C4-2B (cell line): ENCODE results near the gene NAV1.
"Not testable (repeated sequence)": the region's sequence is repeated elsewhere in the genome, so short reads cannot be mapped to it uniquely, and the experiment has no call there.

ENCODE experiments used
- H3K27ac ChIP-seq: fragments of 450-650 bp; 2 replicates; pipeline ENCODE4 v1.5.1; 2017
- CTCF ChIP-seq: fragments of 450-650 bp; conservative IDR thresholded peaks from 2 replicates; pipeline ENCODE4 v1.5.1; 2017; ENCODE audit warnings: mild to moderate bottlenecking
- ZFX ChIP-seq: fragments of 450-650 bp; IDR thresholded peaks from 2 replicates; pipeline ENCODE4 v1.6.1; 2017

Gene NAV1

GRCh38 chr1:201538612-201539551, at the start of gene NAV1:
Gene NAV1 (plus strand): TSS chr1:201539127. CDS start chr1:201622885, 83,758 bp downstream.
- no peak for TF ChIP-seq ZFX
- no peak for TF ChIP-seq CTCF
- H3K27ac ChIP-seq = peak within 1 kb of the TSS; percentile 10

GRCh38 chr1:201489643-201490261, 49.2 kb upstream of the NAV1 start:
- H3K27ac ChIP-seq = no peak overlapping the region
- TF ChIP-seq ZFX = no peak

- H3K27ac ChIP-seq = no peak overlapping the region
- TF ChIP-seq CTCF (no peak), ZFX (no peak)
Measured at GRCh38 chr1:201490708-201491131, 48.2 kb upstream of the NAV1 start.

- TF ChIP-seq ZFX (no peak), CTCF (no peak)
- H3K27ac ChIP-seq = no peak overlapping the region
Measured at GRCh38 chr1:201491896-201492511, 46.9 kb upstream of the NAV1 start.

GRCh38 chr1:201493026-201493656, 45.8 kb upstream of the NAV1 start:
- H3K27ac ChIP-seq = not testable (repeated sequence)

- no peak for TF ChIP-seq ZFX
- no peak for TF ChIP-seq CTCF
- no peak overlapping the region for H3K27ac ChIP-seq
Measured at GRCh38 chr1:201493757-201494617, 44.9 kb upstream of the NAV1 start.

GRCh38 chr1:201495551-201496295, 43.2 kb upstream of the NAV1 start:
- H3K27ac ChIP-seq = peak overlapping the region; percentile 6; the same call in 1 of the 2 replicates
- no peak for TF ChIP-seq ZFX
- no peak for TF ChIP-seq CTCF
